Measurements from ENCODE around the gene RHBDL1. TPM values are rescaled to one million over a fixed set of nuclear protein-coding genes. Genes with fewer than 3 reads are reported as not detected.

The RHBDL1 gene
- total and polyA plus RNA-seq, 9 of the 15 experiments (the other 6 are each of a cell fraction or from before 2014, with no cell fraction given): 0.03 to 5.6 (median 1.3) TPM; not detected in 1

GRCh38 chr16:715477-716199 is 40.2 kb downstream of the RHBDL1 start (continued):
- TF ChIP-seq, protein P1, sequence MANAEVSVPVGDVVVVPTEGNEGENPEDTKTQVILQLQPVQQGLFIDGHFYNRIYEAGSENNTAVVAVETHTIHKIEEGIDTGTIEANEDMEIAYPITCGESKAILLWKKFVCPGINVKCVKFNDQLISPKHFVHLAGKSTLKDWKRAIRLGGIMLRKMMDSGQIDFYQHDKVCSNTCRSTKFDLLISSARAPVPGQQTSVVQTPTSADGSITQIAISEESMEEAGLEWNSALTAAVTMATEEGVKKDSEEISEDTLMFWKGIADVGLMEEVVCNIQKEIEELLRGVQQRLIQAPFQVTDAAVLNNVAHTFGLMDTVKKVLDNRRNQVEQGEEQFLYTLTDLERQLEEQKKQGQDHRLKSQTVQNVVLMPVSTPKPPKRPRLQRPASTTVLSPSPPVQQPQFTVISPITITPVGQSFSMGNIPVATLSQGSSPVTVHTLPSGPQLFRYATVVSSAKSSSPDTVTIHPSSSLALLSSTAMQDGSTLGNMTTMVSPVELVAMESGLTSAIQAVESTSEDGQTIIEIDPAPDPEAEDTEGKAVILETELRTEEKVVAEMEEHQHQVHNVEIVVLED (CRISPR knock-in tag; IDR thresholded peaks at IDR 0.05): no peak
- TF ChIP-seq CHD1 (IDR thresholded peaks at IDR 0.05; ENCODE audit: low read length): no peak
- TF ChIP-seq, protein P2, sequence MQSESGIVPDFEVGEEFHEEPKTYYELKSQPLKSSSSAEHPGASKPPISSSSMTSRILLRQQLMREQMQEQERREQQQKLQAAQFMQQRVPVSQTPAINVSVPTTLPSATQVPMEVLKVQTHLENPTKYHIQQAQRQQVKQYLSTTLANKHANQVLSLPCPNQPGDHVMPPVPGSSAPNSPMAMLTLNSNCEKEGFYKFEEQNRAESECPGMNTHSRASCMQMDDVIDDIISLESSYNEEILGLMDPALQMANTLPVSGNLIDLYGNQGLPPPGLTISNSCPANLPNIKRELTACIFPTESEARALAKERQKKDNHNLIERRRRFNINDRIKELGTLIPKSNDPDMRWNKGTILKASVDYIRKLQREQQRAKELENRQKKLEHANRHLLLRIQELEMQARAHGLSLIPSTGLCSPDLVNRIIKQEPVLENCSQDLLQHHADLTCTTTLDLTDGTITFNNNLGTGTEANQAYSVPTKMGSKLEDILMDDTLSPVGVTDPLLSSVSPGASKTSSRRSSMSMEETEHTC (IDR thresholded peaks at IDR 0.05): no peak
- peak; percentile 82 for TF ChIP-seq GATAD2B (IDR thresholded peaks at IDR 0.05; ENCODE audit: borderline replicate concordance)
- TF ChIP-seq SIN3B (IDR thresholded peaks at IDR 0.05; ENCODE audit: low read depth): peak; percentile 8; the same call in 1 of the 2 replicates
- no peak for TF ChIP-seq CEBPB (tag; IDR thresholded peaks at IDR 0.05)
- no peak for TF ChIP-seq MCM2 (IDR thresholded peaks at IDR 0.05; ENCODE audit: low read depth)
- TF ChIP-seq RFX5 (IDR thresholded peaks at IDR 0.05; ENCODE audit: low read depth, low read length): no peak
- no peak for TF ChIP-seq ZNF668 (CRISPR knock-in tag; IDR thresholded peaks at IDR 0.05)
- TF ChIP-seq MCM3 (IDR thresholded peaks at IDR 0.05): no peak
- TF ChIP-seq RBM25 (IDR thresholded peaks at IDR 0.05; ENCODE audit: low read depth, low read length, severe bottlenecking): peak; percentile 14
- no peak for TF ChIP-seq ZNF277 (CRISPR knock-in tag; IDR thresholded peaks at IDR 0.05; ENCODE audit: borderline replicate concordance)
- TF ChIP-seq, protein P3, sequence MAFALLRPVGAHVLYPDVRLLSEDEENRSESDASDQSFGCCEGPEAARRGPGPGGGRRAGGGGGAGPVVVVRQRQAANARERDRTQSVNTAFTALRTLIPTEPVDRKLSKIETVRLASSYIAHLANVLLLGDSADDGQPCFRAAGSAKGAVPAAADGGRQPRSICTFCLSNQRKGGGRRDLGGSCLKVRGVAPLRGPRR (CRISPR knock-in tag; IDR thresholded peaks at IDR 0.05): no peak
- no peak for TF ChIP-seq ERF (CRISPR knock-in tag; IDR thresholded peaks at IDR 0.05)
- no peak for TF ChIP-seq DIDO1 (tag; IDR thresholded peaks at IDR 0.05; ENCODE audit: low read depth)
- TF ChIP-seq RAD21 (CRISPR knock-in tag; conservative IDR thresholded peaks at IDR 0.05 in 1 of 2, IDR thresholded peaks at IDR 0.05 in 1 of 2): peak in 1 of 2 experiments; percentile 59; a peak in 2 of 4 replicates
- no peak for TF ChIP-seq POLR3A (IDR thresholded peaks at IDR 0.05; ENCODE audit: borderline replicate concordance, extremely low read depth, insufficient read depth, insufficient read length)
- TF ChIP-seq FOXK1 (CRISPR knock-in tag; IDR thresholded peaks at IDR 0.05; ENCODE audit: borderline replicate concordance): no peak
- TF ChIP-seq ZNF431 (CRISPR knock-in tag; IDR thresholded peaks at IDR 0.05): no peak
- TF ChIP-seq YBX1 (IDR thresholded peaks at IDR 0.05): no peak
- peak; percentile 48 for TF ChIP-seq FIP1L1 (IDR thresholded peaks at IDR 0.05; ENCODE audit: low read depth, low read length, poor library complexity, severe bottlenecking)
- TF ChIP-seq HIVEP1 (CRISPR knock-in tag; IDR thresholded peaks at IDR 0.05): no peak
- TF ChIP-seq ZBED1 (IDR thresholded peaks at IDR 0.05): no peak
- no peak for TF ChIP-seq ADNP (tag; IDR thresholded peaks at IDR 0.05)

Measured in K562 (cell line).